Umbilical cord (tissue), 2 donors: ENCODE data around the gene ZNF546. TPM values are rescaled to one million over a fixed set of nuclear protein-coding genes. Genes with fewer than 3 reads are reported as not detected.
"Not testable (repeated sequence)": the region's sequence is repeated elsewhere in the genome, so short reads cannot be mapped to it uniquely, and the experiment has no call there.

ENCODE experiments used
- DNase-seq: peaks from one replicate; pipeline ENCODE4 v3.0.0-alpha.2; 2015; ENCODE audit warnings: low spot score
- total RNA-seq: library from RNA; depleted of rRNA; stranded (reverse); fragments of >200 nt; gene quantifications from one replicate; pipeline ENCODE4 v1.2.3, GENCODE V29; 2014; ENCODE audit warnings: low replicate concordance; ENCODE audit not compliant: insufficient read depth

Gene ZNF546
- total RNA-seq, 1 donor from 2014 or later = 42.4 TPM

DNA sequence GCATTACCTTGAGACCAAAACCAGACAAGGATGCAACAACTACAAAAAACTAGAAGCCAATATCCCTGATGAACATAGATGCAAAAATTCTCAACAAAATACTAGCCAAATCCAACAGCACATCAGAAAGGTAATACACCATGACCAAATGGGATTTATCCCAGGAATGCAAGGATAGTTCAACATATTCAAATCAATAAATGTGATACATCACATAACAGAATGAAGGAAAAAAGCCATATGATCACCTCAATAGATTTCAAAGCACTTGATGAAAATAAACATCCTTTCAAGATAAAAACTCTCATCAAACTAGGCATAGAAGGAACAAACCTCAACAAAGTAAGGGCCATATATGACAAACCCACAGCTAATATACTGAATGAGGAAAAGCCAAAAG is 10.2 kb upstream of the ZNF546 start:
- DNase-seq = no peak

DNA sequence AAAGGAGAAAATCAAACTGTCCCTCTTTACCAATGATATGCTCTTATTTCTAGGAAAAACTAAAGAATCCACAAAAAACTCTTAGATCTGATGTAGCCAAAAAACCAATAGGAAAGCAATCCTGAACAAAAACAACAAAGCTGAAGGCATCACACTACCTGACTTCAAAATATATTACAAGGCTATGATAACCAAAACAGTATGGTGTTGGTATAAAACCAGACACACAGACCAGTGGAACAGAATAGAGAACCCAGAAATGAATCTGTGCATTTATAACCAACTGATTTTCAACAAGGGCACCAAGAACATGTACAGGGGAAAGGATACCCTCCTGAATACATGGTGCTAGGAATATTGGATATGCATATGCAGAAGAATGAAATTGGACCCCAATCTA is 9.7 kb upstream of the ZNF546 start:
- no peak for DNase-seq

DNA sequence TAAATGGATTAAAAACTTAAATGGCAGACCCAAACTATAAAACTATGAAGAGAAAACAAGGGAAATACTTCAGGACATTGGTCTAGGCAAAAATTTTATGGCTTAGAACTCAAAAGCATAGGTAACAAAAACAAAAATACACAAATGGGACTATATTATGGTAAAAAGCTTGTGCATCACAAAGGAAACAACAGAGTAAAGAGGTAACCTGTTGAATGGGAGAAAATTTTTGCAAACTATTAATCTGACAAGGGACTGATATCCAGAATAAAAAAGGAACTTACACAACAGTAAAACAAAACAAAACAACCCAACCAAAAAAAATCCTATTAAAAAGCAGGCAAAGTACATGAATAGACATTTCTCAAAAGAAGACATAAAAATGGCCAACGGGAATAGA is 9.3 kb upstream of the ZNF546 start:
- DNase-seq = no peak

DNA sequence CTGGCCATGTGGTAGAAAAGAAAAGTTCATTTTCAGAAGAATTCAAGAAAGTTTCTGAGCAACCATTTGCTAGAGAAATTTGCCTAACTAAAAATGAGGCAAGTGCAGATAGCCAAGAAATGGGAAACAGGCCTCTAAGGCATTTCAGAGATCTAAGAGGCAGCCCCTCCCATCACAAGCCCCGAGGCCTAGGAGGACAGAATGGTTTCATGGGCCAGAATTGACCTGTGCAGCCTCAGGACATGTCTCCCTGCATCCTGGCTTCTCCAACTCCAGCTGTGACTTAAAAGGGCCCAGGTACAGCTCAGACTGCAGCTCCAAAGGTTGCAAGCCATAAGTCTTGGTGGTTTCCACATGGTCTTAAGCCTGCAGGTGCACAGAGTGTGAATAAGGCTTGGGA is 3.3 kb upstream of the ZNF546 start:
- DNase-seq = no peak

DNA sequence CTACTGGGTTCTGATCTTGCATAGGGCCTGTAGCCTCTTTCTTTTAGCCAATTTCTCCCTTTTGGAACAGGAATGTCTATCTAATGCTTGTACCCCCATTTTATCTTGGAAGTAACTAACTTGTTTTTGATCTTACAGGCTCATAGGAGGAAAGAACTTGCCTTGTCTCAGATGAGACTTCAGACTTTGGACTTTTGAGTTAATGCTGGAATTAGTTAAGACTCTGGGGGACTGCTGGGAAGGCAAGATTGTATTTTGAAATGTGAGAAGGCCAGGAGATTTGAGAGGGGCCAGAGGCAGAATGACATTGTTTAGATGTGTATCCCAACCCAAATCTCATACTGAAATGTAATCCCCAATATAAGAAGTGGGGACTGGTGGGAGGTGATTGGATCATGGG is 2.5 kb upstream of the ZNF546 start:
- DNase-seq = no peak

DNA sequence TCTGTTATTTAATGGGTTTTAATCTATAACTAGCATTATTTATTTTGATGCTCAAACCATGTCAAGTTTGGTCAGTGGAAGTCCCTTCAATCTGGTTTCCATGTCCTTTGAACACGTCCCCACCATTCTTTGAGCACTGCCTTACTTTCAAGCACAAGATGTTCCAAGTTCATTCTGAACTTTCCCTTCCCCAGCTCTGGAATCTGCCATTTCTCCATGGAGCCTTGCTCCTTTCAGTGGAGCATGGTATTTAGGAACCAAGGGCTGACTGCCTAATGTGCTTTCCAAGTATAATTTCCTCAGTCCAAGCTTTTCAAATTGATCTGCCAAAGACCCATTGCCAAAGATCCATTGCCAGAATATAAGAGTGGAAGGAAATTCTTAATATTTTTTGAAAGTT is 1.1 kb upstream of the ZNF546 start:
- DNase-seq = no peak

DNA sequence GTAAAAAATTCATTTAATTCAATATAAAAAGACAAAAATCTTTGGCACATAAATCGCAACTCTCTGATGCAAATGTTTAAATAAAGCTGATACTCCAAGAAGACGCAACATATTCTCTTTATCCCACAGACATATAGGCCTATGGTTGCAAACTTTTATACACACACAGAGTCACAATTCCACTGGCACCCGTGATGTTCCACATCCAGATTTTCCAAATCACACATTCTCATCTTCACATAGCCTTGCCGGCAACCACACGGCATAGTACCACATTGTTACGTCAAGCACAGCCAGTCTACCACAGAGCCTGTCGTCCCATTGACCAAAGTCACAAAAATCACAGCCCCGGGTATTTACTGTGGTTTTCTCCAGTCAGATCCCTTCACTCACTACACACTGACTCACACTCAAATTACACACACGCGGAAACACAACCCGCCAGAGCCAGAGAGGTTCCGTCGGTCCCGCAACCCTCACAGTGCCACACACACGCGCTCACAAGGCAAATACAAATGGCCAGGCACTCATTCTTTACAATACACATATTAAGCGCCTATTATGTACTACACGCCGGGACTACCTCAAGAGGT is 546 bp upstream of the ZNF546 start:
- DNase-seq = peak; percentile 40

DNA sequence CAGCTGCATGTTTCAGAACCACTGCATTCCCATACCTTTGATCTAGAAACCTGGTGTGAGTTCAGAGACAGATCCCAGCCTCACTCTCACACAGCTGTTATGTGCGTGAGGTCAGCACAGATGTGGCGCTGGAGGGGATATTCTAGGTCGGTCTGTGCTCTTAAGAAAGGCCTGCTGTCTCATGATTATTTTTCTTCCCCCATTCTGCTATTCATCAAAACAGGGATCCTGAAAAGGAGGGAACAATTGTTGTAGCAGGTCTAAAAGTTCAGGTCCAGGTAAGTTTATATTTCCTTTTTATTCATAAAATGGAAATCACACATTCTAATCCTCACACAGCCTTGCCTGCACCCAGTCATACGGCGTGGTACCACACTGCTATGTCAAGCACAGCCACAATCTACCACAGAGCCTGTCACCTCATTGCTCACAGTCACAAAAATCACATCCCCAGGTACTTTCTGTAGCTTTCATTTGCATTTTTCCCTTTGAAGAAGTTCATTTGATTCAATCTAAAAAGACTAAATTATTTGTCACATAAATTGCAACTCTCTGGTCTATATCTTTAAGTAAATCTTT is 867 bp downstream of the ZNF546 start:
- no peak for DNase-seq

DNA sequence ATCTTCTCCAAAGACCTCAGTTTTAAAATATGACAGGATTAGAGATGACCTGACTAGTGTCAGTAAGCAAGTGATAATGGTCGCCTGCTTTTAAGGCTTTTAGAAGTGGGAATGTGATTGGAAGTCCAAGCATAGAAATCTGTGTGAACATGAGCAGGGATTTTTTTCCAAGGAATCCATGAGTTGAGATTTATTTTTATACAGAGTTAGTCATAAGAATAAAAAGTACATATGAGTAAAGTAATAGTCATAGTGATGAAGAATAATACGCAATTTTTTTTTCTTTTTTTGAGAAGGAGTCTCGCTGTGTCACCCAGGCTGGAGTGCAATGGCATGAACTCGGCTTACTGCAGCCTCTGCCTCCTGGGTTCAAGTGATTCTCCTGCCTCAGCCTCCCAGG is 1.6 kb downstream of the ZNF546 start:
- no peak for DNase-seq

DNA sequence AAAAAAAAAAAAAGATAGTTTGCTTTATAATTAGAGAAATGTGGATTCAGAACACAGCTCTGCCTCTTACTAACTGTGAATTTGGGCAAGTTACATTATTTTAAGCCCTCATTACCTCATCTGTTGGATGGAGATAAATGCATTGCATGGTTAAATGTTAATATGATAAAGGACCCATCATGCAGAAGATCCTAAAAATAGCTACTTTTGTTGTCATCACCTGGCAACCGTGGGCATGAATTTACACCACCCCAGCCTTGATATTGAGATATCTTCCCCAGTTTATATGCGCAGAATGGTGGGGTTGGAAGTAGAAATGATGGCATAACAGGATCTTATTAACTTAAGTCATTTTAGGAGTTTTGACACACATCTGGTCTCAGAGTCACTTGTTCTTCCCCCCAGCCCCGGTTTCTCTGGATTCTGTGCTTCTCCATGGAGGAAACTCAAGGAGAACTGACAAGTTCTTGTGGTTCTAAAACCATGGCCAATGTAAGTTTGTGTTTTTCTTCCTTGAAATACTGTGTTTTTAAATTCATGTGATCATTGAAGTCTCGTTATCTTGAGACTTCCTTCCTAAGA is 8.9 kb downstream of the ZNF546 start:
- DNase-seq = no peak

DNA sequence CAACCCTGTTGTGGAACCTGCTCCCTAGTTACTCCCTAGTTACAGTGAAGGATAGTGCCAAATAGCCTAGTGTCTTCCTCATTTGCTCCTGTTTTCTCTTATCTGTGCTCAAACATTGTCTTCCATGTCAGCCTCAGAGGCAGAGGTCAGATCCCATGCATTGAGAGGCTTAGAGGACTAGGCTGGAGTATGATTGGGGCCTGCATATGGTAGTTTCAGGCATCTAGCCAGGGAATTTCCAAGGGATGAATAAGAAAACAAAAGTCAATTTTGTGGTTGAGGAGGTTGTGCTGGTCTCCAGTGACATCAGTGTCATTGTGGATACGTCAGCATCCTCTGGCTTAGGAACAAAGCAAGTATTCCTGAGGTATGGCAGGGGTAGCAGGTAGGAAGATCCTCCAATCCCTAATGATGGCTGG is 9.4 kb downstream of the ZNF546 start:
- no peak for DNase-seq

DNA sequence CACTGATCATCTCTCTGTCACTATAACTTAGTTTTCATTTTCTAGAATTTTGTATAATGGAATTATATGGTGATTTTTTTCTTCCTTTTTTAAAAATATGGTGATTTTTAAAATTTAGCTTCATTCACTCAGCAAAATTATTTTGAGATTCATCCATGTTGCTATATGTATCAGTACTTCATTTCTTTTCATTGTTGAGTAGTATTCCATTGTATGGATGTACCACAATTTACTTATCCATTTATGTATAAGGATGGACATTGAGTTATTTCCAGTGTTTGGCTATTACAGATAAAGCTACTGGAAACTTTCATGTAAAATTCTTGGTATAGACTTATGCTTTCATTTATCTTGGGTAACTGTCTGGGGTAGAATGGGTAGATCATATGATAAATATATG is 12.8 kb downstream of the ZNF546 start:
- DNase-seq = no peak

DNA sequence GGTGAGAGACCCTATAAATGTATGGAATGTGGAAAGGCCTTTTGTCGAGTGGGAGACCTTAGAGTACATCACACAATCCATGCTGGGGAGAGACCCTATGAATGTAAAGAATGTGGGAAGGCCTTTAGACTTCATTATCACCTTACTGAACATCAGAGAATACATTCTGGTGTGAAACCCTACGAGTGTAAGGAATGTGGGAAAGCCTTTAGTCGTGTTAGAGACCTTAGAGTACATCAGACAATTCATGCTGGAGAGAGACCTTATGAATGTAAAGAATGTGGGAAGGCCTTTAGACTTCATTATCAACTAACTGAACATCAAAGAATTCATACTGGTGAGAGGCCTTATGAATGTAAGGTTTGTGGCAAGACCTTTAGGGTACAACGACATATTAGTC is 17.1 kb downstream of the ZNF546 start:
- no peak for DNase-seq

DNA sequence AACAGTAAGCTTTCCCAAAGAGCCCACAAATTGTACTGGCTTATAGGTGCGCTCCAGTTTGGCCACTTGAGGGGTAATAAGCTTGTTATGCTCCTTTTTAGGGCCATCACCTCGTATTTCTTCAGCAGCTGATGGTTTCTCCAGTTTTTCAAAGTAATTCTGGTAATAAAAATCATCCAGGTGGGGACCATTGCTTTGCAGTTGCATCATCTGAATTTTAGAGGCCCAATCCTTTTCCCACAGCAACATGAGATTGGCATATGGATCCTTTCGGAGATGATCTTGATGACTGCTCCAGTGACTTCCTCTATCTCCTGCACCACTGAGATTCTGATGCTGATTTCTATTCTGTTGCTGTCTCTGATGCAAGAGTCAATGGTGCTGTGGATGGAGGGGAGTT is 27.1 kb downstream of the ZNF546 start:
- DNase-seq = no peak

DNA sequence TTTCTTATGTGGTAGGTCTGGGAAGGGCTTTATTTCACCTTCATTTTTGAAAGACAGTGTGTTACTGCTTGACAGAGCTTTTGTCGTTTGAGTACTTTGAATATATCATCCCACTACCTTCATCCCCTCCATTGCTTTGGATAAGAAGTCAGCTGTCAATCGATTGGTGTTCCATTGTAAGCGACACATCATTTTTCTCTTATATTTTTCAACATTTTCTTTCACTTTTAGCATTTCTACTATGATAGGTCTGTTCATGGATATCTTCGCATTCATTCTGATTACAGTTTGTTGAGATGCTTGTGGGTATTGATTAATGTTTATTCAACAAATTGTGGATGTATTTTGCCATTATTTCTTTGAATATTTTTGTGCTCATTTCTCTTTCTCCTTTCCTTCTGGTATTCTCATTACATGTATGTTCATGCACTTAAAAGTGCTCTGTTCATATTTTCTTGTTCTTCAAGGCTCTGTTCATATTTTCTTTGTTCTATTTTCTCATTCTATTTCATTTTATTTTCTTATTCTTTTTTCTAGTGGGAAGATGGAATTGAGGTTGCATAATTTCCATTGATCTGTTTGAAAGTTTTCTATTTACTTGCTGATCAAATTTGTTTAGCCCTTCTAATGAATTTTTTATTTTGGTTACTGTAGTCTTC is 29.2 kb downstream of the ZNF546 start:
- no peak for DNase-seq

DNA sequence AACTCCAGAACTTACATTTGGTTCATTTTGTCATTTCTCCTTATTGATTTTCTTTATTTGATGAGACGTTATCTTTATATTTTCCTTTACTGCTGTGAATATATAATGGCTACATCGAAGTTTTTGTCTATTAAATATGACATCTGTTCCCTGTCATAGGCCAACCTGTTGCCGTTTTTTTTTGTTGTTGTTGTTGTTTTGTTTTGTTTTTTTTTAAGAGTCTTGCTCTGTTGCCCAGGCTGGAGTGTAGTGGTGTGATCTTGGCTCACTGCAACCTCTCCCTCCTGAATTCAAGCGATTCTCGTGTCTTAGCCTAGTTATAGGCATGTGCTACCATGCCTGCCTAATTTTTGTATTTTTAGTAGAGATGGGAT is 29.7 kb downstream of the ZNF546 start:
- DNase-seq = no peak

DNA sequence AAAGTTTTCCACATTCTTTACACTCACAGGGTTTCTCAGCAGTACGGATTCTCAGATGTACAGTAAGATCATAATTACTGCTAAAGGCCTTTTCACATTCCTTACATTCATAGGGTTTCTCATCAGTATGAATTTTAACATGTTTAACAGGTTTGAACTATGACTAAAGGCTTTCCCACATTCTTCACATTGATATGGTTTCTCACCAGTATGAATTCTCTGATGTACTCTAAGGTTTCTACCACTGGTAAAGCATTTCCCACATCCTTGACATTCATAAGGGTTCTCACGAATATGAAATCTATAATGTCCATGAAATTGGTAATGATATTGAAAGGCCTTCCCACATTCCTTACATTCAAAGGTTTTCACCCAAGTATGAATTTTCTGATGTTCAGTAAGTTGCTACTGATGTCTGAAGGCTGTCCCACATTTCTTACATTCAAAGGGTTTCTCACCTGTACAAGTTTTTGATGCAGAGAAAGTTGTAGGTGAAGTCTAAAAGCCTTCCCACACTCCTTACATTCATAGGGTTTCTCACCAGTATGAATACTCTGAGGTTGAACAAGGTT is 37.2 kb downstream of the ZNF546 start:
- DNase-seq = no peak

DNA sequence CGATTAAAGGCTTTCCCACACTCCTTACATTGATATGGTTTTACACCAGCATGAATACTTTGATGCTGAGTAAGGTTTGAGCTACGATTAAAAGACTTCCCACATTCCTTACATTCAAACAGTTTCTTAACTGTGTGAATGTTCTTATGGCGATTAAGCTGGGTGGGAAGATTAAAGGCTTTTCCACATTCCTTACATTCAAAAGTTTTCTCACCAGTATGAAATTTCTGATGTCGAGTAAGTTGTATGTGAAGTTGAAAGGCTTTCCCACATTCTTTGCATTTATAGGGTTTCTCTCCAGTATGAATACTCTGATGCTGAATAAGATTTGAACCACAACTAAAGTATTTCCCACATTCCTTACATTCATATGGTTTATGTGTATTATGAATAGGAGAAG is 39.1 kb downstream of the ZNF546 start:
- no peak for DNase-seq

DNA sequence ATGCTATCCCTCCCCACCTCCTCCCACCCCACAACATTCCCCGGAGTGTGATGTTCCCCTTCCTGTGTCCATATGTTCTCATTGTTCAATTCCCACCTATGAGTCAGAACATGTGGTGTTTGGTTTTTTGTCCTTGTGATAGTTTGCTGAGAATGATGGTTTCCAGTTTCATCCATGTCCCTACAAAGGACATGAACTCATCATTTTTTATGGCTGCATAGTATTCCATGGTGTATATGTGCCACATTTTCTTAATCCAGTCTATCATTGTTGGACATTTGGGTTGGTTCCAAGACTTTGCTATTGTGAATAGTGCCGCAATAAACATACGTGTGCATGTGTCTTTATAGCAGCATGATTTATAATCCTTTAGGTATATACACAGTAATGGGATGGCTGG is 41.2 kb downstream of the ZNF546 start:
- not testable (repeated sequence) for DNase-seq

DNA sequence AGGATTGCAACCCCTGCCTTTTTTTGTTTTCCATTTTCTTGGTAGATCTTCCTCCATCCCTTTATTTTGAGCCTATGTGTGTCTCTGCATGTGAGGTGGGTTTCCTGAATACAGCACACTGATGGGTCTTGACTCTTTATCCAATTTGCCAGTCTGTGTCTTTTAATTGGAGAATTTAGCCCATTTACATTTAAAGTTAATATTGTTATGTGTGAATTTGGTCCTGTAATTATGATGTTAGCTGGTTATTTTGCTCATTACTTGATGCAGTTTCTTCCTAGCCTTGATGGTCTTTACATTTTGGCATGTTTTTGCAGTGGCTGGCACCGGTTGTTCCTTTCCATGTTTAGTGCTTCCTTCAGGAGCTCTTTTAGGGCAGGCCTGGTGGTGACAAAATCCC is 44.9 kb downstream of the ZNF546 start:
- DNase-seq = not testable (repeated sequence)

DNA sequence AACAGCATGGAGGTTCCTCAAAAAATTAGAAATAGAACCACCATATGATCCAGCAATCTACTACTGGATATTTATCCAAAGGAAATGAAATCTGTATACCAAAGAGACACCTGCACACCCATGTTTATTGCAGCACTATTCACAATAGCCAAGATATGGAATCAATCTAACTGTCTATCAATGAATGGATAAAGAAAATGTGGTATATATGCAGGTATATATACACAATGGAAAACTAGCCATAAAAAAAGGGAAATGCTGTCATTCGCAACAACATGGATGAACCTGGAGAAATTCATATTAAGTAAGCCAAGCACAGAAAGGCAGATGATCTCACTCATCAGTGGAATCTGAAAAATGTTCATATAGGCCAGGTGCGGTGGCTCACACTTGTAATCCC is 56.6 kb downstream of the ZNF546 start:
- DNase-seq = no peak

DNA sequence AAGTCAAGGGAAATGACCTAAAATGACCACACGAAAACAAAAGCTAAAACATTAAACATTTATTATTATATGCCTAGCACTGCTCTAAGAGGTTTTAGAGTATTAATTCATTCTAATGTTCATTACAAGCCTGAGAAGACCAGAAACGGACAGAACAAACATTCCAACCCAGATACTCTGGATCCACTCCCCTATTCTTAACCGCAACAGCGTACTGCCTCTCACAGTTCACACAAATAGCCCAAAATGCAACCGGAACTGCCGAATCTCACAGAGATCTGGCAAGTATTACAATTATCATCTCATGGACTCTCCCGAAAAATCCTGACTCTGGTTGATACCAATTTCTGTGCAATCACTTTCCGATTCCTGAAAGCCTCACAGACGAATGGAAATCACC is 57.8 kb downstream of the ZNF546 start:
- no peak for DNase-seq

DNA sequence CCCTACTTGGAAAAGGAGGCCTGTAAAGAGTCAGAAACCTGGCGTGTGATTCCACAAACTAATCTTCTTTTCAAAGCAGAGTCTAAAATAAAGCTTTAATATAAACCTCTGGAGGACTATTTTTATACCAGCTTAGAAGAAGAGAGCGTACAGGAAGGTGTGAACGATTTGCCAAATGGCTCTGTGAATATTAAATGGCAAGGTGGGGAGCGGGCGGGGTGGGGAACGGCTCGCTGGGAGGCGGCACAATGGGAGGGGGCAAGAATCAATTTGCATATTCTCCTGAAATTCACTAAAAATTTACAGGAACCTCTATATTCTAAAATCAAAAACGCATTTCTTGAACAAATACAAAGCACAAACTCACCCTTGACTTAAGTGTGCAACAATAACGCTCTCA is 58.2 kb downstream of the ZNF546 start:
- DNase-seq = no peak
